Tongue (tissue), 2 donors: ENCODE data around the gene PLA2G7. TPM values are rescaled to one million over a fixed set of nuclear protein-coding genes. Genes with fewer than 3 reads are reported as not detected.
"Not testable (repeated sequence)": the region's sequence is repeated elsewhere in the genome, so short reads cannot be mapped to it uniquely, and the experiment has no call there.

Experiments used
- DNase-seq: peaks from one replicate; pipeline ENCODE4 v3.0.0-alpha.2; 2015
- total RNA-seq: library from RNA; depleted of rRNA; stranded (reverse); fragments of >200 nt; gene quantifications from one replicate; pipeline ENCODE4 v1.2.3, GENCODE V29; 2014

The PLA2G7 gene
- total RNA-seq, 1 donor from 2014 or later: 0.82 TPM

- no peak for DNase-seq
These were observed 13.8 kb upstream of the PLA2G7 start for GRCh38 chr6:46748940-46749503.

DNA sequence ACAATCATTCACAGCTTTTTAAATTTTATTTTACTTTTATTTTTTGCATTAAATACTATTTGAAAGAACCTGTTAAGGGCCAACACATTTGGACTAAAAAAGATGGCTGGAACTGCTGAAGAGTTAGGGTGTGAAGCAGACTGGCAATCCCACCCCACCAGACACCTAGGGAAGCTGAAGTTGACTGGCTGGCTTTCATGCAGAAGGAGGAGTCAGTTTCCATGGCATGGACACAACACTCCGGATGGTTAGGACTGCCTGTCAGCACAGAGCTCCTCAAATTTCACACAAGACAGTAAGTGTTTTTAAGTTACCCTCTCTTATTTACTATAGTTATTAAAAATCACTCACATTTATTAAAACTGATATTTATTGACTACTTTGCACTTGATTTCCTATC is 11.5 kb upstream of the PLA2G7 start, which contains the start of gene ANKRD66:
ANKRD66 (plus strand) TSS at position 238 of the 400 bp plus-strand sequence. CDS start 5,016 bp downstream, outside the sequence.
- DNase-seq: peak; percentile 38

- no peak for DNase-seq
These were observed 10.8 kb upstream of the PLA2G7 start for GRCh38 chr6:46745973-46746372.

DNA sequence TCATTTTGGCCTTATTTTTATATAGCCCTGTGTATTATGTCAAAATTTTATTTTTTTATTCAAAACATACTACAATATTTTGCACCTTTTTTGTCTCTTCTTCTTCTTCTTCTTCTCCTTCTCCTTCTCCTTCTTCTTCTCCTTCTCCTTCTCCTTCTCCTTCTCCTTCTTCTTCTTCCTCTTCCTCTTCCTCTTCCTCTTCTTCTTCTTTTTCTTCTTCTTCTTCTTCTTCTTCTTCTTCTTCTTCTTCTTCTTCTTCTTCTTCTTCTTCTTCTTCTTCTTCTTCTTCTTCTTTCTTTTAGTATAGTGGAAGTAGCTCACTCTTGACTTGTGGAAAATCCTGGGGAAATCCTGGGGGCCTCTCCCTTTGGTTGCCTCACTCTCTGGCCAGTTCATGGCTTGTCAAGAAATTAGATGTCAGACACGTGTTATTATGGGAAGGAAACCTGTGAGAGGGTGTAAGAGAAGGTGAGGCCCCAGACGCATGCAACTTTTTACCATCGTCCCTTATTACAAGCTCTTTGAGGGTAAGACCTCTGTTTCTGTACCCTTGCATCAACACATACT is 9.1 kb upstream of the PLA2G7 start:
- not testable (repeated sequence) for DNase-seq

DNA sequence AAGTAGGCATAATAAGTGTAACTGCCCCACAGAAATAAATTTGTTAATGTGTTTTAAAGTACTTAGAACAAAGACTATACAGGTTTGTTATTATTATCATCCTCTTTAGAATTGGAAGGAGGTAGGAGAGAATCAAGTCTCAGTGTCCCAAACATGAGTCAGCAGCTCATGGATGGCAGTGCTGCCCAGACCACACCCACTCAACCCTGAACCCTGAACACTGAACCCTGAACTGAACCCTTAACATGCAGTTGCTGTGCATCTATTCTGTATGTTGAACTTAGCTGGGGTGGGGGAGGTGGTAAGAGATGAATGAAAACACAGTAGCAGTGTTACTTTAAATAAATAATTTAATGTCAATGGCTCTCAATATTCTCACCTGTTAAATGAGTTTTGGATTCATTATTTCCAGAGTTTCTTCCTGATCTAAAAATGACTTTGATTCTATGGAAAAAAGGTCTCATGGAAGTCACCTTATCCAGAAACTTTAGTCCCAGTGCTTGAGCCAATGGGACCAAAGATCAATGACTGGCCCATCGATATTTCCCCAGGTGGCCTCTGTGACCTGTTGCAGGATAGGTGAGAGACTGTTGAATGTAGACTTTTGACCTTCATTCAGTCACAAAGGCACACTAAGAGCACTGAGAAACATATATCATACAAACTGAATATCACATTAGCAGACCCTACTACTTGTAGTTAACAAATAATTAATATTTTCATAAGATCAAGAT is 8.4 kb upstream of the PLA2G7 start:
- DNase-seq: no peak

- no peak for DNase-seq
These were observed 6.7 kb upstream of the PLA2G7 start for GRCh38 chr6:46741910-46742309.

DNA sequence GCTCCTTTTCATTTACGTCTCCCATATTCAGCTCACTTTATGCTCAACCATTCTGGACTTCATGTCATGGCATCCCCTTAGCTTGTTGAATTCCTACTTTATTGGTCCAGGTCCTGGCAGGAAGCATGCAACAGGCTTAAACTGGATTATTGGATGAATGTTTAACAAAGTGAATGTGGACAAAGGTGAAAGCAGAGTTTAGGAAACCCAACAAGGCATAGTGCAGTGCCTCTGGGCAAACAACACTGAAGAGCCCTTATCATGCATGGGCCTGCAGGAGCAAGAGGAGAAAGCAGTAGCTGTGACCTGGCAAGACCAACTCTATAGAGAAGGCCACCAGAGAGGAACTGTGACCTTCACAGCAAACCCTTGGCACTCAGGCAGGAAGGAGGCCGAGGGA is 6.3 kb upstream of the PLA2G7 start:
- DNase-seq: no peak

DNA sequence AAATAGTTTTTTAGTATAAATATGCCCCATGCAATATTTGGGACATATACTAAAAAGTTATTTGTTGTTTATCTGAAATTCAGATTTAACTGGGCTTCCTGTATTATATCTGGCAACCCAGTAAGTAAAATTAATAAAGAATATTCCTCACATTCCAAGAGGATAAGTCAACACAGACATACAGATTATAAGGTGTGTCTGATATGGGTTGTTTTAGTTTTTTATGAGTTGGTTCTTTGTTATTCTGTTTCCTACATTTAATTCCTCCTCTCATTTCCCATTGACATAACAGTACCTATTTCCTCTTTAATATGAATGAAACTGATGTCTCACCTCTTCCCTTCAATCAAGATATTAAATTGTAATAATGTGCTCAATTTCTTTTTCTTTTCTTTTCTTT is 1.7 kb upstream of the PLA2G7 start:
- no peak for DNase-seq

GRCh38 chr6:46735720-46736031 is 501 bp upstream of the PLA2G7 start:
- DNase-seq: no peak

- no peak for DNase-seq
These were observed 1.8 kb downstream of the PLA2G7 start for GRCh38 chr6:46733341-46733801.

DNA sequence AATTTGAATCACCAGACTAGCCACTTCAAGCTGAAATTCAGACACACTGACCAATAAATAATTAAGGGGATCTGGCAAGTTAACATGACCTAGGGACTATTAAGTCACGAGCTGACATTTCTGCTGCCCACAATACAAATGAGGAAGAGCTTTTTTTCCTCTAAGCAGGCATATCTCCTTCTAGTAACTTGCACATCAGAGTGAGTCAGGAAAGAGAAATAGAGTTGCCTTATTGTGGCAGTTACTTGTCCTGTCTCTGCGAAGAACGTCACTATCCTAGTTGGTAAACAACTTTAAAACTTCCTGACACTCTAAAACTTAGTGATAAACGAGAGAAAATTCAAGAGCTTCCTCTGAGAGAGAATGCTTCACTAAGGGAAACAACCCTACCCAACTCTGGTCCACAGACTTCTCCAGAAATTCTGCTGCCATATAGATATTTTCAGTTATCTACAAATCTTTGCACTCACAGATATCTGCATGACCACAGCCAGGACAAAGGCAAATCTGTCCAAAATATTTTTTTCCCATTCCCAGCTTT is 4.2 kb downstream of the PLA2G7 start:
- DNase-seq: no peak

- DNase-seq: no peak
These were observed 5.3 kb downstream of the PLA2G7 start for GRCh38 chr6:46729787-46730326.

GRCh38 chr6:46720401-46720800 is 14.8 kb downstream of the PLA2G7 start:
- no peak for DNase-seq

DNA sequence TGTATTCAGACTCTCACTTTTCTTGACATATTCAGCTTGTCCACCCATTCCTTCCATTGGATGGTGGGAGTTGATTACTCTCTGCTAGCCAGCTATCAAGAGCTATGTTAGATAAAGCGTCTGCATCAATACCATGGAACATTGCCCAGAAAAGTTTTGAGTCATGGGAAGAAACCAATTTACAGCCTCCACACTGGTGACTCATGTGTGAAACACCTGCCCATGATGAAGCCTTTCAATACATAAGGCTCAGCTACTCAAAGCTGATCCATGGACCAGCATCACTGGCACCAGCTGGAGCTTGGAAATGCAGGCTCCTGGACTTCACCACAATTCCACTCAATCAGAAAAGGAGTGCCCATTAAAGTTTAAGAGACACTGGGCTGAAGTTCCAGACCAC is 16.1 kb downstream of the PLA2G7 start:
- no peak for DNase-seq

DNA sequence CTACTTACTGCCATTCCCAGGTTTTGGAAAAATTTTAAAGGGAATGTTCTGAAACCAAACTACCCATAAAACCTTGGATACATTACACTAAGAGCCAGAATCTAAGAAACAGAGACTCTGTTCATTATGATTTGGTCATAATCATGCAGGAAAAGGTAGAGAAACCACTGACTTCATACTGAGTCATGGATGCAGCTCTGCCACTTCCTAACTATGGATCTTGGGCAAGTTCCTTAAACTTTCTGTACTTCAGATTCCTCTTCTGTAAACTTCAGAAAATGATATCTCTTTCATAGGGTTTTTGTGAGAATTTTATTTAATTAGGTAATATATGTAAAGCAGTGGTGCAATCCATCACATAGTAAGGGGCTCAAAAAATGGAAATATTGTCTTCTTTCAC is 20.0 kb downstream of the PLA2G7 start:
- DNase-seq: no peak

DNA sequence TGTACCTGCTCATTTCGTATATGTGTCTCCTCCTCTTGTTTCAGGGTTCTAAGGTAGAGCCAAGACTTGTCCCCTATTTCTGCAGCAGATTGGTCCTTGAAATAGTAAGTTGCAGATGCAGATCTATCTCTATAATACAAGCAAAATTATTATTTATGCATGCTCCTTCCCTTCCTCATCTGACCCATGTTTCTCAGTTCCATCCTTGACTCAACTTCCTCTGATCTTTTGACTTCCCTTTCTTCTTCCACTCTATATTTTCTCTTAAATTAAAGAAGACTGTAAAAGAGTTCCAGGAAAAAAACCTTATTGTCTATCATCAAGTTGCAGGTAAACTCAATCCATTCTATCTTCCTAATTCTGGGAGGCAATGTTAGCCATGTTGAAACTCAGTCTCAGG is 23.7 kb downstream of the PLA2G7 start:
- DNase-seq: no peak

GRCh38 chr6:46706464-46706863 is 28.7 kb downstream of the PLA2G7 start:
- DNase-seq: no peak

GRCh38 chr6:46704562-46704961 is 30.6 kb downstream of the PLA2G7 start:
- DNase-seq: peak; percentile 49

DNA sequence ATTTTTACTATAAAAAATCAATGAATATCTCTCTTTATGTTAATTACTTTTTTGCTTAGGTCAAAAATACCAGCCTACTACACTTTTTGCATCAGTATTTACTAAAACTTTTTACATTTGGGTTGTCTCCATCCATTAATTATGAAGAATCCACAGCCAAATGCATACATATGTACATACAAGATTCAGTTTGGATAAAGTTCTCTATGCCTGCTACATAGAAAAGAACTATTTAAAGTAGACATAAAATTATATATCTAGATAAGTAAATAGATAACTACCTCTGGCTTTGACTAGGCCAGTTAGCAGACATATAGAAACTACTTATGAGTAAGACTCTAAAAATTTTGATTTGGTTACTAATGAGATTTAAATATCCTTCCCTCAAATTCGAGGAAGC is 35.2 kb downstream of the PLA2G7 start:
- DNase-seq: no peak

DNA sequence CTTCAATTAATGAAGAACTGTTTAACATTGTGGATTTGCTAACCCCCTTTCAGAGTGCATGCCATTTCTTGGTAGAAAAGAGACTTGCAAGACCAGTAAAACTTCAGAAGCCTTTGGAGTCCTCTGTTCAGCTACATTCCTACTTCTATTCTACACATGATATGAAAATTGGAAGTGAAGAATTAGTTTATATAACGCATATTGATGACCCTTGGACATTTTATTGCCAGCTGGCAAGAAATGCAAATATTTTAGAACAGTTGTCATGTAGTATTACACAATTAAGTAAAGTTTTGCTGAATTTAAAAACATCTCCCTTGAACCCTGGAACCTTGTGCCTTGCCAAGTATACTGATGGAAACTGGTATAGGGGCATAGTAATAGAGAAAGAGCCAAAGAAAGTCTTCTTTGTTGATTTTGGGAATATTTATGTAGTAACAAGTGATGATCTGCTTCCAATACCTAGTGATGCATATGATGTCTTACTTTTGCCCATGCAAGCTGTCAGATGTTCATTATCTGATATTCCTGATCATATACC is 44.2 kb downstream of the PLA2G7 start:
- DNase-seq: peak; percentile 1

DNA sequence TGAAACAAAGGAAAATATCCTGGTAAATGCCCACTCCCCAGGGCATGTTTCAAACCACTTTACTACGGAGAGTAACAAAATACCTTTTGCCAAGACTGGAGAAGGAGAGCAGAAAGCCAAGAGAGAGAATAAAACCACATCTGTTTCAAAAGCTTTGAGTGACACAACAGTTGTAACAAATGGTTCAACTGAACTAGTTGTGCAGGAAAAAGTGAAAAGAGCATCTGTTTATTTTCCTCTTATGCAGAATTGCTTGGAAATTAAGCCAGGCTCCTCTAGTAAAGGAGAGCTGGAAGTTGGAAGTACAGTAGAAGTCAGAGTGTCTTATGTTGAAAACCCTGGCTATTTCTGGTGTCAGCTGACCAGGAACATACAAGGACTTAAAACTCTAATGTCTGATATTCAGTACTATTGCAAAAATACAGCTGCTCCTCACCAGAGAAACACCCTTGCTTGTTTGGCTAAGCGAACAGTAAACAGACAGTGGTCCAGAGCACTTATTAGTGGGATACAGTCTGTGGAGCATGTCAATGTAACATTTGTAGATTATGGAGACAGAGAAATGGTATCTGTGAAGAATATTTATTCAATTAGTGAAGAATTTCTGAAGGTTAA is 44.9 kb downstream of the PLA2G7 start:
- peak; percentile 81 for DNase-seq

DNA sequence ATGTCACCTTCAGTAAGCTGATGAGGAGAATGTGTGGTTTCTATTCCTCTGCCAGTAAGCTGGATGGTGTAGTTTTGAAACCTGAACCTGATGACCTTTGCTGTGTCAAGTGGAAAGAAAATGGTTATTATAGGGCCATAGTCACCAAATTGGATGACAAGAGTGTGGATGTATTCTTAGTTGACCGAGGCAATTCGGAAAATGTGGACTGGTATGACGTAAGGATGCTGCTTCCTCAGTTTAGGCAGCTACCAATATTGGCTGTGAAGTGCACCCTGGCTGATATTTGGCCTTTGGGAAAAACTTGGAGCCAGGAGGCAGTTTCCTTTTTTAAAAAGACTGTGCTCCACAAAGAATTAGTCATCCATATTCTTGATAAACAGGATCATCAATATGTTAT is 45.5 kb downstream of the PLA2G7 start:
- no peak for DNase-seq

DNA sequence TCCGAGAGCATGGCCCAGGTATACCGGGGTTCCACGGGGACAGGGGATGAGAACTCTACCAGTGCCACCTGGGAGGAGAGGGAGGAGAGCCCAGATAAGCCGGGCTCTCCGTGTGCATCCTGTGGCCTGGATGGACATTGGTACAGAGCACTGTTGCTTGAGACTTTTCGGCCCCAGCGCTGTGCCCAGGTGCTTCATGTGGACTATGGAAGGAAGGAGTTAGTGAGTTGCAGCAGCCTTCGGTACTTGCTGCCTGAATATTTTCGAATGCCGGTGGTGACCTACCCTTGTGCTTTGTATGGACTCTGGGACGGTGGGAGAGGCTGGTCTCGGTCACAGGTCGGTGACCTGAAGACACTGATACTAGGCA is 46.2 kb downstream of the PLA2G7 start:
- DNase-seq: no peak
